Muscle layer of colon (tissue), 2 donors: ENCODE results near the gene ORAI2.
"Not testable (repeated sequence)": the region's sequence is repeated elsewhere in the genome, so short reads cannot be mapped to it uniquely, and the experiment has no call there.

ENCODE experiments used
- H3K27ac ChIP-seq: one replicate; pipeline ENCODE4 v1.7.0; 2013; ENCODE audit warnings: low read depth, mild to moderate bottlenecking, low read length, moderate library complexity
- H3K27me3 ChIP-seq, 2 donors: one replicate each; pipeline ENCODE4 v1.7.0; 2013; ENCODE audit warnings: low read length in 2 of 2, mild to moderate bottlenecking in 2 of 2; ENCODE audit not compliant: insufficient read depth in 2 of 2, control insufficient read depth in 1 of 2
- H3K36me3 ChIP-seq: one replicate; pipeline ENCODE4 v1.7.0; 2013; ENCODE audit warnings: mild to moderate bottlenecking, low read length; ENCODE audit not compliant: insufficient read depth
- H3K4me1 ChIP-seq: one replicate; pipeline ENCODE4 v1.7.0; 2013; ENCODE audit warnings: mild to moderate bottlenecking, low read length; ENCODE audit not compliant: insufficient read depth
- H3K4me3 ChIP-seq, 2 donors: one replicate each; pipeline ENCODE4 v1.7.0; 2013; ENCODE audit warnings: low read length in 2 of 2, low read depth in 1 of 2, mild to moderate bottlenecking in 1 of 2, moderate library complexity in 1 of 2
- H3K9ac ChIP-seq: one replicate; pipeline ENCODE4 v1.7.0; 2013; ENCODE audit warnings: low read length
- H3K9me3 ChIP-seq: one replicate; pipeline ENCODE4 v1.7.0; 2013; ENCODE audit warnings: mild to moderate bottlenecking, low read length
- donor health status: abdominal sarcoma.
- donor health status: Adenocarcinoma of cecum.

Gene ORAI2

GRCh38 chr7:102474116-102474515, 40.7 kb downstream of the ORAI2 start:
- not testable (repeated sequence) for H3K36me3 ChIP-seq, H3K27me3 ChIP-seq, H3K4me3 ChIP-seq, H3K9me3 ChIP-seq, H3K4me1 ChIP-seq, H3K27ac ChIP-seq, H3K9ac ChIP-seq

DNA sequence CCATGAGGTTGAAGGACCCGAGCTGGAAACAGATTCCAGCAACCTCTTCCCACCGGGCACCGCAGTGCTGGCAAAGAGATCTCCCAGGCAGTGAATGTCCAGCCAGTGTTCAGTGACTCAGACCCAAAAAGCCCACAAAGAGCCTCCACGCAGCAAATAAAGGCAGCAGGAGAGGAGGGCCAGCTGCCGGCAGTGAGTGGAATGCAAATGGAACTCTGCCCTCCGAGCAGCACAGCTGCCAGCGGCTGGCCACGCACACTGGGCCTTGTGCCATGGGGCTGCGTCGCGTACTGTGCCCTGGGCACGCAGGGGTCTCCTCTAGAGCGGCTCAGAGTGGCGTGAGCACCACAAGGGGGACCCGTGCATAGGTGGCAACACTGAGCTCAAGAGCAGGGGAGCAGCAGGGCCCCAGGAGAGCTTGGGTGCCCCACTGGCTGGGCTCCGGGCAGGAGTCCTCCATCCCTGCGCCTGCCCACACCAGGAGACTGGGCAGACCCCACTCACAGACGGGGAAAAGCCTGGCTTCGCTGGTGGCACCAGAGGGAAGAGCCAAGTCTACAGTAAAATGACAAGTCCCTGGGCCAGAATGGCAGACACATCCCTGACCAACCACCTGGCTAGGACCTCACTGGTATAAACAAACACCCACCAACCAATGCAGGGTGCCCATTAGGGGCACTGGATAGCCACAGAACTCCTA, 41.5 kb downstream of the ORAI2 start:
- H3K27me3 ChIP-seq, H3K36me3 ChIP-seq, H3K4me1 ChIP-seq, H3K9me3 ChIP-seq, H3K27ac ChIP-seq, H3K9ac ChIP-seq, H3K4me3 ChIP-seq: not testable (repeated sequence)

DNA sequence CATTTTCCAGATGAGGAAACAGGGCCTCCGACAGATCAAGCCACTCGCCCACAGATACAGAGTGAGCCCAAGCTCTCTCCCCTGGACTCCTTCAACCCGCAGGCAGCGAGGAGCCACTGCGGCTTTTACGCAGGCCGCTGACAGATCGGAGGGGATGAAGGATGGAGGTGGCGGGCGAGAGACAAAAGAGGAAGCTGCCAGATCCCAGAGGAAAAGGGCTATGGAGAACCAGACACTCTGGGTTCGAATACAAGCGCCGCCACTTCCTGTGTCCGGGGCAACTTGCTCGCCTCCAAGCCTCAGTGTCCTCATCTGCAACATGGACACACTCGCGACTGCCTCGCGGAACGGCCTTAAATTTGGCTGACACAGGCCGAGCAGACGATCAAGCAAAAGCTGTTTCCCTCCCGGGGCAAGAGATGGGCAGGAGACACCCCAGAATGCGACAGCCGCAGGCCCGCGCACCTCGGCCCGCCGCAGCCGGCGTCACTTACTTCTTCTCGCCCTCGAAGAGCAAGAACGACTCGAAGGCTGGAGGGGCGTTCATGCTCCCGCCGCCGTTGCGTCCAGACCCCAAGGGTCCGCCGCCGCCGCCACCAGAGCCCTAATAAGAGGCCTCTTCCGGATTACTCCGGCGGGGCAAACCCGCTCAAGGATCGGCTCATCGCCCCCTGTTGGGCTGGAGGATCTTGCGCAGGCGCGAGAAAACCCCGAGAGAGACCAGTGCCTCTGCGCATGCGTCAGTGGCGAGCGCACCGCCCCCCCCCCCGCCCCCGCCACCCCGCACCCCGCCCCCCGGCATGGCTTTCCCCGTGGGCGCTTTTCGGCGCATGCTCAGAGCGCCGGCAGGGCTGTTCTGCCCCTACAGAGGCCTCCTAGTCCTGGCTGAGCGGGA, 45.2 kb downstream of the ORAI2 start, which contains the start of gene POLR2J:
Gene POLR2J (minus strand): TSS at position 609 of the 895 bp plus-strand sequence. CDS start 62 bp downstream, at position 547.
- H3K27ac ChIP-seq, H3K27me3 ChIP-seq, H3K4me3 ChIP-seq, H3K9ac ChIP-seq, H3K4me1 ChIP-seq, H3K36me3 ChIP-seq, H3K9me3 ChIP-seq: not testable (repeated sequence)

DNA sequence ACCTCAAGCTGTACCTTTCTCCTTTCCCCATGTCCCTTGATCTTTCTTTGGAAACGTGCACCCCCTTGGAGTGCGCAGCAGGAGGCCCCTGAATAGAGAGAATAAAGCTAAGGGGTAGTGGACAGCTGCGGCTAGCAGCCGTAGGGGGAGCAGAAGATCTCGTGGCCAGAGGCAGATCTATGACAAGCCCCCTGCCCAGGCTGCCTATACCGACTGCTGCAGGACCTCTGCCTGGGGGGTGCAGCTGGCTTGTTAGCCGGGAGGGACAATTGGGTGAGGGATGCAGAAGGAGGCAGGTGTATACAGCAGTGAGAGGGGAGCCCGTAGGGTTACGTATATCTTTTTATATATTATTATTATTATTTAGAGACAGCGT, 45.8 kb downstream of the ORAI2 start:
- H3K9ac ChIP-seq, H3K36me3 ChIP-seq, H3K27me3 ChIP-seq, H3K4me1 ChIP-seq, H3K9me3 ChIP-seq, H3K27ac ChIP-seq, H3K4me3 ChIP-seq: not testable (repeated sequence)

- H3K27ac ChIP-seq, H3K27me3 ChIP-seq, H3K4me1 ChIP-seq, H3K9ac ChIP-seq, H3K9me3 ChIP-seq, H3K36me3 ChIP-seq, H3K4me3 ChIP-seq: not testable (repeated sequence)
Measured at GRCh38 chr7:102479982-102480637, 46.7 kb downstream of the ORAI2 start.

GRCh38 chr7:102481962-102482361, 48.6 kb downstream of the ORAI2 start:
- not testable (repeated sequence) for H3K36me3 ChIP-seq, H3K9me3 ChIP-seq, H3K27ac ChIP-seq, H3K27me3 ChIP-seq, H3K4me3 ChIP-seq, H3K4me1 ChIP-seq, H3K9ac ChIP-seq

DNA sequence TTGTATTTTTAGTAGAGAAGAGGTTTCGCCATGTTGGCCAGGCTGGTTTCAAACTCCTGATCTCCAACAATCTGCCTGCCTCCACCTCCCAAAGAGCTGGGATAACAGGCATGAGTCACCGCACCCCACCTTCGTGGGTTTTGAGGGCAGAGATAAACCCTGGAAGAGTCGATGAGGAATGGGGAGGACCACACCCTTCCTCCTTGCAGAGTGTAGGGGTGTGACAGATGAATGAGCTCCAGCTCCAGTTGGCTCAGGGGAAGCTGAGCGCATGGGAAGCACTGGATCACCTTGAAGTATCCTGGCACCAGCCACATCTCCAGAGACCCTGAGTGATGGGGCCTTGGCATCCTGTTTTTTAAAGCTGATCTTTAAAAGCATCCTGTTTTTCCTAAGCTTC, 50.9 kb downstream of the ORAI2 start:
- H3K27me3 ChIP-seq, H3K27ac ChIP-seq, H3K9me3 ChIP-seq, H3K9ac ChIP-seq, H3K4me3 ChIP-seq, H3K4me1 ChIP-seq, H3K36me3 ChIP-seq: not testable (repeated sequence)

- not testable (repeated sequence) for H3K27me3 ChIP-seq, H3K4me3 ChIP-seq, H3K9me3 ChIP-seq, H3K36me3 ChIP-seq, H3K9ac ChIP-seq, H3K27ac ChIP-seq, H3K4me1 ChIP-seq
Measured at GRCh38 chr7:102490529-102491075, 57.2 kb downstream of the ORAI2 start.

DNA sequence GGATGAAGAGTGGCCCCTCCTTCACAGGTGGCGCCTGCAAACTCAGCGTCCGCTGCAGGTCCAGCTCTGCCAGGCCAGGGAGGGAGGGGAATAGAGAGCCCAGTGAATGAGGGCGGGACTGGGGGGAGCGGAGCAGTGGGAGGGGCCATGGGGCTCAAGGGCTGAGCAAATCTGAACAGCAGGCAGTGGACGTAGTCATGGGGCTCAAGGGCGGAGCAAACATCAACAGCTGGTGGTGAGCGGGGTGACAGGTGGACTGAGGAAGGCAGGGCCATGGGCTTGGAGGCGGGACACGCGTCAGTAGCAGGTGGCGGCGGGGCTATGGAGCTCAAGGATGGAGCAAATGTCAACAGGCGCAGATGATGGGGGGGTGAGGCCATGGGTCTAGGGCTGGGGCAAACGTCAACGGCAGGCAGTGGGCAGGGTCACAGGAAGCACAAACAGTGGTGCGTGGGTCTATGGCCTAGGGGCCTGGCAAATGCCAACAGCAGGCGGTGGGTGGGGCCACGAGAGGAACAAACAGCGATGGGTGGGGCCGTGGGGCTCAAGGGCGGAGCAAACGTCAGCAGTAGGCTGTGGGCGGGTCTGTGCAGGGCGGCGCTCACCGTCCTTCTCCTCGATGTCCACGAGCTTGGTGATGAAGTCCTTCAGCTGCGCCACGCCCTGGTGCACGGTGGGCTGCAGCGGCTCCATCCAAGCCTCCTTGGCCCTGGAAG, 60.0 kb downstream of the ORAI2 start:
- H3K36me3 ChIP-seq, H3K4me3 ChIP-seq, H3K9ac ChIP-seq, H3K9me3 ChIP-seq, H3K27ac ChIP-seq, H3K27me3 ChIP-seq, H3K4me1 ChIP-seq: not testable (repeated sequence)

DNA sequence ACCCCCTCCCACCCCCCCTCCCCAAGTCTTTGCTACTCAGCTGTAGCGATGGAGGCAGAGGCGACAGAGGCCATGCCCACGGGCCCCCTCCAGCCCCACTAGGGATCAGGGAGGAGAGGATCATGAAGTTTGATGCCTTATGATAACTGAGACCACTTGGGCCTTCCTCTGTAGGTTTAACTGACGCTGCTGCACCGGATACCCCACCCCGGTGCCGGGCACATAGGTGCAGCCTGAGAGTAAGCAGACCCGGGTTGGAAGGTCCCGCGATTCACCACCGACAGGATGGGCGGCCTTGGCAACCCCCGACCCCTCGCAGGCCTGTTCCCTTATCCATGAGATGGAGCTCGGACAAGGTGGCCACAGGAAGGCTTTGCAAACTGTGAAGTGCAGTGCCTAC, 60.7 kb downstream of the ORAI2 start:
- H3K27me3 ChIP-seq, H3K36me3 ChIP-seq, H3K4me1 ChIP-seq, H3K27ac ChIP-seq, H3K9ac ChIP-seq, H3K4me3 ChIP-seq, H3K9me3 ChIP-seq: not testable (repeated sequence)

DNA sequence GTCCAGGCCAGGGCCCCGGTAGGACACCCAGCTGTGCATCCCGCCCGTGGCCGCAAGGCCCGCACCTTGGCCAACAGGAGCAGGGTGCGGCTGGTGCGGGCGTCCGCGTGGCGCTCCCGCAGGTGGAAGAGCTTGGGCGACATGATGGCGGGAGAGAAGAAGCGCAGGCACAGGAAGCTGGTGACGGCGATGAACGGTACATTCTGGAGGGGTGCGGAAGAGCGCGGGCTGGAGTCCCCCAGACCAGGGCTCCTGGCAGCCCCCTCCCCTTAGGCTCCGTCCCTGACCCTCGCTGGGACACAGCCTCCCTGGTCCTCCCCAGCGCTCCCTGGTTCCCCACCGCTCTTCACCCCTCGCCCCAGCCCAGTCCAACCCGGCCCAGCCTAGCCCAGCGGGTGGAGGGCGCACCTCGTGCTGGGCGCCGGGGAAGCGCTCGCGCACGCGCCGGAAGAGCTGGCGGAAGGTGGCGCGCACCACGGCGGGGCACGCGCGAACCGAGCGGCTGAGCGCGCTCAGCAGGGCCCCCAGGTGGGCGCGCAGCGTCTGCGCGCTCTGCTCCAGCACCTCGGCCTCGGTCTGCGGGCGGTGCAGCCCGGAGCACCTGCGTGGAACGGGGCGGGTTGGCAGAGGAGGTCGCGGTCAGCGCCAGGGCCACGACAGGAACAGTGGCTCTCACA, 61.2 kb downstream of the ORAI2 start:
- not testable (repeated sequence) for H3K27me3 ChIP-seq, H3K27ac ChIP-seq, H3K9me3 ChIP-seq, H3K4me3 ChIP-seq, H3K36me3 ChIP-seq, H3K4me1 ChIP-seq, H3K9ac ChIP-seq
